ENCODE results near the gene PIAS4. TPM values are rescaled to one million over a fixed set of nuclear protein-coding genes. Genes with fewer than 3 reads are reported as not detected.
A peak's percentile ranks its signal among the peaks of the same experiment; 100 is the strongest.

Gene PIAS4
- total RNA-seq, 1 donor from 2014 or later: 28.8 TPM

- peaks cover 29% of the 10 kb centered on the region for H3K36me3 Mint-ChIP-seq (ENCODE audit: unreplicated experiment)
- no peak for DNase-seq (ENCODE audit: extremely low spot score, unreplicated experiment)
- H3K4me1 Mint-ChIP-seq (ENCODE audit: unreplicated experiment): peaks cover 50% of the 10 kb centered on the region
- peak overlapping the region; percentile 96 for H3K4me3 Mint-ChIP-seq (ENCODE audit: unreplicated experiment)
- H3K9me3 Mint-ChIP-seq (ENCODE audit: unreplicated experiment): no peaks in the 10 kb centered on the region
- TF ChIP-seq CTCF (IDR thresholded peaks at IDR 0.05): no peak
- H3K27me3 Mint-ChIP-seq (ENCODE audit: unreplicated experiment): no peaks in the 10 kb centered on the region
- H3K27ac Mint-ChIP-seq (ENCODE audit: unreplicated experiment): peak overlapping the region; percentile 94
These were observed 23.0 kb upstream of the PIAS4 start for GRCh38 chr19:3984584-3984907.

- H3K27me3 Mint-ChIP-seq (ENCODE audit: unreplicated experiment): no peaks in the 10 kb centered on the region
- H3K4me1 Mint-ChIP-seq (ENCODE audit: unreplicated experiment): peaks cover 50% of the 10 kb centered on the region
- peaks cover 26% of the 10 kb centered on the region for H3K36me3 Mint-ChIP-seq (ENCODE audit: unreplicated experiment)
- H3K4me3 Mint-ChIP-seq (ENCODE audit: unreplicated experiment): peak within 1 kb of the TSS; percentile 96
- DNase-seq (ENCODE audit: extremely low spot score, unreplicated experiment): peak; percentile 97
- H3K27ac Mint-ChIP-seq (ENCODE audit: unreplicated experiment): peak within 1 kb of the TSS; percentile 94
- H3K9me3 Mint-ChIP-seq (ENCODE audit: unreplicated experiment): no peaks in the 10 kb centered on the region
- TF ChIP-seq CTCF (IDR thresholded peaks at IDR 0.05): no peak
These were observed 22.5 kb upstream of the PIAS4 start, which contains the start of gene EEF2 for GRCh38 chr19:3984908-3985642. TSS of gene EEF2 (minus strand) at chr19:3985463. CDS start at chr19:3985380, 83 bp downstream.

- no peak for TF ChIP-seq CTCF (IDR thresholded peaks at IDR 0.05)
- H3K27me3 Mint-ChIP-seq (ENCODE audit: unreplicated experiment): no peaks in the 10 kb centered on the region
- no peak for DNase-seq (ENCODE audit: extremely low spot score, unreplicated experiment)
- H3K36me3 Mint-ChIP-seq (ENCODE audit: unreplicated experiment): peaks cover 26% of the 10 kb centered on the region
- peak overlapping the region; percentile 94 for H3K27ac Mint-ChIP-seq (ENCODE audit: unreplicated experiment)
- peaks cover 50% of the 10 kb centered on the region for H3K4me1 Mint-ChIP-seq (ENCODE audit: unreplicated experiment)
- H3K4me3 Mint-ChIP-seq (ENCODE audit: unreplicated experiment): peak overlapping the region; percentile 96
- H3K9me3 Mint-ChIP-seq (ENCODE audit: unreplicated experiment): no peaks in the 10 kb centered on the region
These were observed 21.8 kb upstream of the PIAS4 start for GRCh38 chr19:3985643-3986259.

GRCh38 chr19:3986260-3987041 is 21.1 kb upstream of the PIAS4 start:
- H3K36me3 Mint-ChIP-seq (ENCODE audit: unreplicated experiment): peaks cover 22% of the 10 kb centered on the region
- peaks cover 49% of the 10 kb centered on the region for H3K4me1 Mint-ChIP-seq (ENCODE audit: unreplicated experiment)
- H3K27ac Mint-ChIP-seq (ENCODE audit: unreplicated experiment): peak overlapping the region; percentile 94
- H3K9me3 Mint-ChIP-seq (ENCODE audit: unreplicated experiment): no peaks in the 10 kb centered on the region
- H3K4me3 Mint-ChIP-seq (ENCODE audit: unreplicated experiment): peak overlapping the region; percentile 96
- peak; percentile 72 for TF ChIP-seq CTCF (IDR thresholded peaks at IDR 0.05)
- no peaks in the 10 kb centered on the region for H3K27me3 Mint-ChIP-seq (ENCODE audit: unreplicated experiment)
- no peak for DNase-seq (ENCODE audit: extremely low spot score, unreplicated experiment)

Data from osteocyte (in vitro differentiated cells).